HUES64 (cell line): ENCODE data around the gene IGF1.

Source experiments
- H3K27ac ChIP-seq: 2 replicates; pipeline ENCODE4 v1.7.0; 2013; ENCODE audit warnings: low read depth, low read length, inconsistent platforms
- H3K27me3 ChIP-seq: 2 replicates; pipeline ENCODE4 v1.6.1; 2013; ENCODE audit warnings: mild to moderate bottlenecking, low read length; ENCODE audit not compliant: insufficient read depth
- H3K36me3 ChIP-seq: 2 replicates; pipeline ENCODE4 v1.6.1; 2013; ENCODE audit warnings: mild to moderate bottlenecking, low read length; ENCODE audit not compliant: insufficient read depth
- H3K4me1 ChIP-seq: 2 replicates; pipeline ENCODE4 v1.6.1; 2013; ENCODE audit warnings: mild to moderate bottlenecking, low read length, moderate library complexity; ENCODE audit not compliant: insufficient read depth
- H3K4me3 ChIP-seq: 2 replicates; pipeline ENCODE4 v1.5.1; 2013; ENCODE audit warnings: mild to moderate bottlenecking, low read length, moderate library complexity
- H3K9ac ChIP-seq: 2 replicates; pipeline ENCODE4 v1.6.1; 2013; ENCODE audit warnings: mild to moderate bottlenecking, low read depth, low read length
- H3K9me3 ChIP-seq: 2 replicates; pipeline ENCODE4 v1.6.1; 2013; ENCODE audit warnings: low read depth, low read length; ENCODE audit not compliant: insufficient read depth
- whole genome bisulfite sequencing: fragments of 150-250, 120-280 bp; methylation state at CpG from one replicate; pipeline ENCODE4 v1.1.7; 2013; ENCODE audit warnings: missing lambda C conversion rate; 5-methylcytosine and 5-hydroxymethylcytosine counted together

IGF1 gene

GRCh38 chr12:102423462-102423861 is 56.9 kb downstream of the IGF1 start:
- 94% methylated on average over 3 of the region's 3 CpGs for WGBS
- H3K4me3 ChIP-seq: no peak overlapping the region
- H3K4me1 ChIP-seq: peaks cover 12% of the 10 kb centered on the region
- no peak overlapping the region for H3K9ac ChIP-seq
- H3K27ac ChIP-seq: no peak overlapping the region
- H3K36me3 ChIP-seq: no peaks in the 10 kb centered on the region
- H3K27me3 ChIP-seq: no peaks in the 10 kb centered on the region
- no peaks in the 10 kb centered on the region for H3K9me3 ChIP-seq

- H3K36me3 ChIP-seq: no peaks in the 10 kb centered on the region
- WGBS: 80% methylated on average over 3 of the region's 5 CpGs
- H3K4me1 ChIP-seq: peaks cover 11% of the 10 kb centered on the region
- no peak overlapping the region for H3K4me3 ChIP-seq
- H3K27me3 ChIP-seq: no peaks in the 10 kb centered on the region
- H3K9me3 ChIP-seq: no peaks in the 10 kb centered on the region
- no peak overlapping the region for H3K9ac ChIP-seq
- no peak overlapping the region for H3K27ac ChIP-seq
These were observed 58.4 kb downstream of the IGF1 start for GRCh38 chr12:102421802-102422583.

GRCh38 chr12:102419094-102419764 is 61.1 kb downstream of the IGF1 start:
- Histone ChIP-seq H3K36me3 (no peaks in the 10 kb centered on the region), H3K27ac (no peak overlapping the region), H3K4me1 (no peaks in the 10 kb centered on the region), H3K9me3 (no peaks in the 10 kb centered on the region), H3K27me3 (no peaks in the 10 kb centered on the region), H3K4me3 (no peak overlapping the region), H3K9ac (no peak overlapping the region)
- WGBS: 90% methylated on average over 11 of the region's 11 CpGs

- Histone ChIP-seq H3K27ac (no peak overlapping the region), H3K9ac (no peak overlapping the region)
These were observed 63.3 kb downstream of the IGF1 start for GRCh38 chr12:102417055-102417454.

GRCh38 chr12:102415515-102415914 is 64.8 kb downstream of the IGF1 start:
- H3K9ac ChIP-seq: no peak overlapping the region
- 90% methylated on average over 1 of the region's 1 CpG for WGBS

More at GRCh38 chr12:102417055-102417454, 63.3 kb downstream of the IGF1 start:
- Histone ChIP-seq H3K36me3 (no peaks in the 10 kb centered on the region), H3K27me3 (no peaks in the 10 kb centered on the region), H3K4me3 (no peak overlapping the region), H3K9me3 (no peaks in the 10 kb centered on the region), H3K4me1 (no peaks in the 10 kb centered on the region)
- 96% methylated on average over 2 of the region's 2 CpGs for WGBS

GRCh38 chr12:102413396-102413795 is 67.0 kb downstream of the IGF1 start:
- H3K9ac ChIP-seq: no peak overlapping the region
- no peaks in the 10 kb centered on the region for H3K9me3 ChIP-seq
- WGBS: 98% methylated on average over 5 of the region's 5 CpGs
- no peaks in the 10 kb centered on the region for H3K4me1 ChIP-seq
- no peak overlapping the region for H3K27ac ChIP-seq
- no peak overlapping the region for H3K4me3 ChIP-seq
- no peaks in the 10 kb centered on the region for H3K36me3 ChIP-seq
- no peaks in the 10 kb centered on the region for H3K27me3 ChIP-seq

More at GRCh38 chr12:102415515-102415914, 64.8 kb downstream of the IGF1 start:
- no peaks in the 10 kb centered on the region for H3K9me3 ChIP-seq
- no peaks in the 10 kb centered on the region for H3K27me3 ChIP-seq
- H3K36me3 ChIP-seq: no peaks in the 10 kb centered on the region
- H3K4me3 ChIP-seq: no peak overlapping the region
- H3K4me1 ChIP-seq: no peaks in the 10 kb centered on the region
- no peak overlapping the region for H3K27ac ChIP-seq

- H3K27me3 ChIP-seq: no peaks in the 10 kb centered on the region
- no peak overlapping the region for H3K4me3 ChIP-seq
- H3K4me1 ChIP-seq: no peaks in the 10 kb centered on the region
- no peaks in the 10 kb centered on the region for H3K9me3 ChIP-seq
- H3K36me3 ChIP-seq: no peaks in the 10 kb centered on the region
- H3K27ac ChIP-seq: no peak overlapping the region
- H3K9ac ChIP-seq: no peak overlapping the region
These were observed 69.9 kb downstream of the IGF1 start for GRCh38 chr12:102410511-102410910.

- H3K27ac ChIP-seq: no peak overlapping the region
- no peaks in the 10 kb centered on the region for H3K4me1 ChIP-seq
- no peaks in the 10 kb centered on the region for H3K36me3 ChIP-seq
- no peak overlapping the region for H3K9ac ChIP-seq
- 91% methylated on average over 3 of the region's 4 CpGs for WGBS
- H3K27me3 ChIP-seq: no peaks in the 10 kb centered on the region
- H3K4me3 ChIP-seq: no peak overlapping the region
- H3K9me3 ChIP-seq: no peaks in the 10 kb centered on the region
These were observed 71.7 kb downstream of the IGF1 start for GRCh38 chr12:102408487-102409297.

- Histone ChIP-seq H3K27me3 (no peaks in the 10 kb centered on the region), H3K9me3 (no peaks in the 10 kb centered on the region), H3K9ac (no peak overlapping the region), H3K4me3 (no peak overlapping the region), H3K4me1 (no peaks in the 10 kb centered on the region), H3K36me3 (no peaks in the 10 kb centered on the region), H3K27ac (no peak overlapping the region)
- WGBS: 90% methylated on average over 3 of the region's 3 CpGs
These were observed 72.4 kb downstream of the IGF1 start for GRCh38 chr12:102407776-102408486.

GRCh38 chr12:102406033-102406584 is 74.3 kb downstream of the IGF1 start:
- Histone ChIP-seq H3K27ac (no peak overlapping the region), H3K4me1 (no peaks in the 10 kb centered on the region), H3K9ac (no peak overlapping the region), H3K36me3 (no peaks in the 10 kb centered on the region), H3K27me3 (no peaks in the 10 kb centered on the region), H3K9me3 (no peaks in the 10 kb centered on the region), H3K4me3 (no peak overlapping the region)
- 92% methylated on average over 7 of the region's 7 CpGs for WGBS
